ENCODE measurements around the gene CDH23.
A peak's percentile ranks its signal among the peaks of the same experiment; 100 is the strongest.

GRCh38 chr10:71752391-71753090, 355.8 kb downstream of the CDH23 start:
- TF ChIP-seq POLR2AphosphoS5 (IDR thresholded peaks at IDR 0.05) (peak in 1 of 3 donors; percentile 56), POLR2A (IDR thresholded peaks at IDR 0.05) (no peak)

All from transverse colon (tissue), 3 donors.